ENCODE results near the gene AKAP17A. TPM values are rescaled to one million over a fixed set of nuclear protein-coding genes. Genes with fewer than 3 reads are reported as not detected.

Gene AKAP17A
- total RNA-seq, 1 donor from 2014 or later, result 30.8 TPM

- no peak for DNase-seq
Measured at GRCh38 chrX:1592470-1593142, 1.2 kb downstream of the AKAP17A start.

GRCh38 chrX:1593286-1594271 lies 2.2 kb downstream of the AKAP17A start:
- no peaks in the 10 kb centered on the region for H3K36me3 Mint-ChIP-seq (ENCODE audit: unreplicated experiment)
- H3K27me3 Mint-ChIP-seq (ENCODE audit: unreplicated experiment), result peaks cover 5% of the 10 kb centered on the region
- H3K4me1 Mint-ChIP-seq (ENCODE audit: low read depth, unreplicated experiment), result peaks cover 2% of the 10 kb centered on the region
- H3K27ac Mint-ChIP-seq (ENCODE audit: unreplicated experiment), result peak overlapping the region; percentile 55
- DNase-seq, result no peak
- H3K9me3 Mint-ChIP-seq (ENCODE audit: unreplicated experiment), result peaks cover 2% of the 10 kb centered on the region
- TF ChIP-seq CTCF (IDR thresholded peaks at IDR 0.05; ENCODE audit: partially characterized antibody, unreplicated experiment), result no peak
- peak overlapping the region; percentile 85 for H3K4me3 Mint-ChIP-seq (ENCODE audit: unreplicated experiment)

More at GRCh38 chrX:1592470-1593142, 1.2 kb downstream of the AKAP17A start:
- Mint-ChIP-seq H3K4me3 (ENCODE audit: unreplicated experiment) (peak overlapping the region; percentile 85), H3K27me3 (ENCODE audit: unreplicated experiment) (peaks cover 5% of the 10 kb centered on the region), H3K4me1 (ENCODE audit: low read depth, unreplicated experiment) (peaks cover 2% of the 10 kb centered on the region), H3K27ac (ENCODE audit: unreplicated experiment) (peak overlapping the region; percentile 55), H3K9me3 (ENCODE audit: unreplicated experiment) (peaks cover 2% of the 10 kb centered on the region), H3K36me3 (ENCODE audit: unreplicated experiment) (no peaks in the 10 kb centered on the region)
- TF ChIP-seq CTCF (IDR thresholded peaks at IDR 0.05; ENCODE audit: partially characterized antibody, unreplicated experiment), result no peak

GRCh38 chrX:1595711-1596060 lies 4.3 kb downstream of the AKAP17A start:
- peaks cover 2% of the 10 kb centered on the region for H3K4me1 Mint-ChIP-seq (ENCODE audit: low read depth, unreplicated experiment)
- H3K27me3 Mint-ChIP-seq (ENCODE audit: unreplicated experiment), result peaks cover 10% of the 10 kb centered on the region
- no peak overlapping the region for H3K27ac Mint-ChIP-seq (ENCODE audit: unreplicated experiment)
- H3K9me3 Mint-ChIP-seq (ENCODE audit: unreplicated experiment), result peaks cover 2% of the 10 kb centered on the region
- H3K36me3 Mint-ChIP-seq (ENCODE audit: unreplicated experiment), result no peaks in the 10 kb centered on the region
- no peak for TF ChIP-seq CTCF (IDR thresholded peaks at IDR 0.05; ENCODE audit: partially characterized antibody, unreplicated experiment)
- no peak overlapping the region for H3K4me3 Mint-ChIP-seq (ENCODE audit: unreplicated experiment)
- DNase-seq, result no peak

GRCh38 chrX:1596676-1597344 lies 5.4 kb downstream of the AKAP17A start:
- peaks cover 10% of the 10 kb centered on the region for H3K27me3 Mint-ChIP-seq (ENCODE audit: unreplicated experiment)
- H3K4me3 Mint-ChIP-seq (ENCODE audit: unreplicated experiment), result no peak overlapping the region
- no peak overlapping the region for H3K27ac Mint-ChIP-seq (ENCODE audit: unreplicated experiment)
- no peak for TF ChIP-seq CTCF (IDR thresholded peaks at IDR 0.05; ENCODE audit: partially characterized antibody, unreplicated experiment)
- H3K9me3 Mint-ChIP-seq (ENCODE audit: unreplicated experiment), result peaks cover 2% of the 10 kb centered on the region
- DNase-seq, result no peak
- peaks cover 3% of the 10 kb centered on the region for H3K36me3 Mint-ChIP-seq (ENCODE audit: unreplicated experiment)
- H3K4me1 Mint-ChIP-seq (ENCODE audit: low read depth, unreplicated experiment), result peaks cover 2% of the 10 kb centered on the region

Data from glutamatergic neuron (in vitro differentiated cells).